Loucy (cell line): ENCODE data around the gene NEK8.
A peak's percentile ranks its signal among the peaks of the same experiment; 100 is the strongest.

ENCODE experiments used
- CTCF ChIP-seq: fragments of 200-600 bp; sonication (generic); conservative IDR thresholded peaks from 2 replicates; pipeline ENCODE4 v1.5.1; 2014; ENCODE audit warnings: mild to moderate bottlenecking, antibody characterized with exemption, low read length
- EZH2phosphoT487 ChIP-seq: fragments of 200-600 bp; IDR thresholded peaks from 2 replicates; pipeline ENCODE4 v1.6.1; 2018; ENCODE audit warnings: antibody characterized with exemption, mild to moderate bottlenecking, moderate library complexity, borderline replicate concordance

- TF ChIP-seq CTCF (0 out of 2 replicates have a peak, but pooled peaks have one; percentile 20), EZH2phosphoT487 (no peak)
Measured at GRCh38 chr17:28714281-28714680, 14.3 kb upstream of the NEK8 start.
